Measurements from ENCODE around the gene DHDDS.
"Not testable (repeated sequence)": the region's sequence is repeated elsewhere in the genome, so short reads cannot be mapped to it uniquely, and the experiment has no call there.

DHDDS gene, protein sequence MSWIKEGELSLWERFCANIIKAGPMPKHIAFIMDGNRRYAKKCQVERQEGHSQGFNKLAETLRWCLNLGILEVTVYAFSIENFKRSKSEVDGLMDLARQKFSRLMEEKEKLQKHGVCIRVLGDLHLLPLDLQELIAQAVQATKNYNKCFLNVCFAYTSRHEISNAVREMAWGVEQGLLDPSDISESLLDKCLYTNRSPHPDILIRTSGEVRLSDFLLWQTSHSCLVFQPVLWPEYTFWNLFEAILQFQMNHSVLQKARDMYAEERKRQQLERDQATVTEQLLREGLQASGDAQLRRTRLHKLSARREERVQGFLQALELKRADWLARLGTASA

DNA sequence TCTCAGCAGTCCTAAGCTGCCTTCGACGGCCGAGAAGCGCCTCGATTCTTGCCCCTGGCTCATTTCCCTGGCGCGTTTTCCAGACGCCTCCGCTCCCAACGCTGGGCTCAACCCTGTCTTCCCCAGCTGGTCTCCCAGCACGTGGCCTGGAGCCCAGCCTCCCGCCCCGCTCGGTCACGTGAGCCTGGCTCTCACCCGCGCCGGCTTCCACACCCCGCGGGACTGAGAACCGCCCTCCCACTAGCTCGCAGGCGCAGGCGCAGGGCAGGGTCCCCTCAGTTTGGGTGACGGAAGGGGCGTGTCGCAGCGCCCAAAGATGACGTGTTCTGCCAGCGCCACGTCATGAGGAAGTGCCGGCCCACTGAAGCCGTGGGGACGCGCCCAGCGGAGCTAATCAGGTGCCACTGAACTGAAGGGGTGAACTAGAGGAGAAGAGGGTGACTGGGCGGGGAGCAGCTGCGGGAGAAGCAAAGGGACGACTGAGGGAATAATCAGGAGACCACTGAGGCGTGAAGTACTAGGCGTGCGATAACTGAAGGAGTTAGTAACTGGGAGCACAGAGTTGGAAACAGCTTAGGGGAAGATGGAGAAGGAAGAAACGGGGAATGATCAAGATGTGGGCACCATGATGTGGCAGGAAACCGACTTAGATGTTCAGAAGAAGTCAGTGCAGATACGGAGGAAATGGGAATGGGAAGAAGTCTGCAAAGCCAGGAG lies at the start of gene DHDDS:
Gene DHDDS, plus strand, starts transcription at position 343 of the 717 bp plus-strand sequence. CDS start 625 bp downstream, outside the sequence.
- DNase-seq (ENCODE audit: insufficient read length, low spot score) (peak; percentile 89), FAIRE-seq (peak; percentile 94)

DNA sequence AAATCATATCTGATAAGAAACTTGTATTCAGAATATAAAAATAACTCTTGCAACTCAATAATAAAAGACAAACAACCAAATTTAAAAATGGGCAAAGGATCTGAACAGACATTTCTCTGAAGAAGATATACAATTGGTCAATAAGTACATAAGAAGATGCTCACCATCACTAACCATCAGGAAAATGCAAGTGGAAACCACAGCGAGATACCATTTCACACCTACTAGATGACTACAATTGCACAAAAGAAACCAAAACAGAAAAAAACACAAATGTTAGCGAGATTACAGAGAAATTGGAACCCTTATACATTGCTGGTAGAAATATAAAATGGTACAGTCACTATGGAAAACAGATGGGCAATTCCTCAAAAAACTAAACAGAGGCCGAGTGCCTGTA lies 48.0 kb upstream of the DHDDS start:
- no peak for DNase-seq (ENCODE audit: insufficient read length, low spot score)

DNA sequence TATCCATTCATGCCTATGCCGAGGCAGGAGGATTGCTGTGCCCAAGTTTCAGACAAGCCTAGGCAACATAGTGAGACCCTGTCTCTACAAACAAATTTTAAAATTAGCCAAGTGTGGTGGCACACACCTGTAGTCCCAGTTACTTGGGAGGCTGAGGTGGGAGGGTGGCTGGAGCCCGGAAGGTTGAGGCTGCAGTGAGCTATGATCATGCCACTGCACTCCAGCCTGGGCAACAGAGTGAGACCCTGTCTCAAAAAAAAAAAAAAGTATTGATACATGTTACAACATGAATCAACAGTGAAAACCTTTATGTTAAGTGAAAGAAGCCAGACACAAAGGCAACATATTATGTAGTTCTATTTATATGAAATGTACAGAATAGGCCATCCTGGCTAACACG lies 47.1 kb upstream of the DHDDS start:
- FAIRE-seq; DNase-seq (ENCODE audit: insufficient read length, low spot score): not testable (repeated sequence)

More for the DNA sequence above, 48.0 kb upstream of the DHDDS start:
- no peak for FAIRE-seq

DNA sequence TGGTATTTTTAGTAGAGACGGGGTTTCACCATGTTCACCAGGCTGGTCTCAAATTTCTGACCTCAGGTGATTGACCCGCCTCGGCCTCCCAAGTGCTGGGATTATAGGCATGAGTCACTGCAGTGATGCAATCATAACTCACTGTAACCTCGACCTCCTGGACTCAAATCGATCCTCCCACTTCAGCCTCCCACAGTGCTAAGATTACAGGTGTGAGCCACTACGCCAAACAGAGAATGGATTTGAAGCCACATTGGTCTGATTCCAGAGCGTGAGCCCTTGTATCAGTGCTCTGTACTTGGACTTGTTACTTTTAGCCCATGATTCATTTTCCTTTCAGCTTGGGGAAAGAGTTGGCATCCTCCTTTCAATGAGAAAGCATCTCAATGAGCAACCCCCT lies 44.7 kb upstream of the DHDDS start:
- no peak for FAIRE-seq
- DNase-seq (ENCODE audit: insufficient read length, low spot score), result no peak

DNA sequence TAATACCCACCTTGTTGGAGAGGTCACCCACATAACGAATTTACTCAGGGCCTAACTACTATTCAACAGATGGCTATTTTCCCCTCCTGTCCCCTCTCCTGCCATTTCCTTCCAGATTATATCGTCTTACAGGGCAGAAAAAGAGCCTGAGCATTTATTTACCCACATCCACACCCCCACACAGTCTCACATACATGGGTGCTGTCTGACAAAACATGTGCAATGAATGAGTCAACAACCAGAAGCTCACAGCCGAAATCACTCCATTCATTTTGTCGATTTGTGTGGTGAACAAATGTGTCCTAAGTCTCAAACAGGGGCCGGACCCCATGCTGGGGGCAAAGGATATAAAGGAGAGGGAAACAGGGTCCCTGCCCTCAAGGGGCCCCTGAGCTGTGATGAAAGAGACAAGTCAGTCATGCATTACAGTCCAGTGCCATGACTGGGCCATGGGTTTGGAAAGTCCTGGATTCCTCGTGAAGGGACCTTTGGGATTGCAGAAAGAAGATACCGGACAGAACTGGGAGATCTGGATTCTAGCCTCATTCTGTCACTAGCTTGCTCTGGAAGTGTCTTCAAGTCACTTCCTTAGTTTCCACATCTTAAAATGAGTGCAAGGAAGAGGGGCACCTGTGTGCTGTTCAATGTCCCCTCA lies 43.2 kb upstream of the DHDDS start:
- no peak for FAIRE-seq

DNA sequence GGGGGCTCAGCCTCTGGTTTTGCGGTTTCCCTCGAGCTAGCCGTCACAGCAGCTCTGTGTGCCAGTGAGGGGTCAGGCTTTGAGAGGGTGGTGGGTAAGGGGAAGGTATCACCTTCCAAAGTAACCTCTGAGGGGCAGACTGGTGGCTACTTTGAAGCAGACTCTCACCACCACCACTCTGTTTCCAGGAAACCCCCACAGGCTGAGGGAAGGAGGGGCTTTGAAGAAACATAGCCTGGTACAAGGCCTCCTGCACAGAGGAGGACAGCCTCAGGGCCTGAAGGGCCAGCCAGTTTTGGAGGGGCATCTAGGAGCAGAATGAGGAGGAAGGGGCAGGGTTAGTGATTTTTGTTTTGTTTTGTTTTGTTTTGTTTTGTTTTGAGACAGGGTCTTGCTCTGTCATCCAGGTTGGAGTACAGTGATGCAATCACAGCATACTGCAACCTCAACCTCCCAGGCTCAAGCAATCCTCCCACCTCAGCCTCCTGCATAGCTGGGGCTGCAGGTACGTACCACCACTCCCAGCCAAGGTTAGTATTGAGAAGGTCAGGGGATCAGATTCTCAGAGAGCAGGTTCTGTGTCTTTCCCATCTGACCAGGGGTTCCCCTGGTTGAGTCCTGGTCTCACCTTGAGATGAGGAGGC lies 42.4 kb upstream of the DHDDS start:
- FAIRE-seq (no peak), DNase-seq (ENCODE audit: insufficient read length, low spot score) (no peak)

More for the DNA sequence above, 43.2 kb upstream of the DHDDS start:
- DNase-seq (ENCODE audit: insufficient read length, low spot score), result no peak

DNA sequence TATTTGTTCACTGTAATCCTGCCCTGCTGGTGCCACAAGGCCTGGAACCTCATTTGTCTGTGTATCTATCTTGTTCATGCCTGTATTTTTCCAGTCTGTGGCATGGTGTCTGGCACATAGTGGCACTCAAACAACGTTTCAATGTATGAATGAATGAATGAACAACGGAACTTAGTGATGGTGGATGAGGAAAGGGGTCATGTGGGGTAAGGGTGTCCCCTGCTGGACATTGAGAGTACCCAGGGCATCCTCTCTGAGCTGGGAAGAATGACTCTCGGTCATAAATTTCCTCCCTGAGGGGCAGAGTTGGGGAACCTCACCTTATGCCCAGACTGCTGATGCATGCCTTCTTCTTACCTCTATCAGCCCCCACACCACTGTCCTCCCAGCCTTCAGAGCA lies 40.7 kb upstream of the DHDDS start:
- no peak for DNase-seq (ENCODE audit: insufficient read length, low spot score)
- no peak for FAIRE-seq

DNA sequence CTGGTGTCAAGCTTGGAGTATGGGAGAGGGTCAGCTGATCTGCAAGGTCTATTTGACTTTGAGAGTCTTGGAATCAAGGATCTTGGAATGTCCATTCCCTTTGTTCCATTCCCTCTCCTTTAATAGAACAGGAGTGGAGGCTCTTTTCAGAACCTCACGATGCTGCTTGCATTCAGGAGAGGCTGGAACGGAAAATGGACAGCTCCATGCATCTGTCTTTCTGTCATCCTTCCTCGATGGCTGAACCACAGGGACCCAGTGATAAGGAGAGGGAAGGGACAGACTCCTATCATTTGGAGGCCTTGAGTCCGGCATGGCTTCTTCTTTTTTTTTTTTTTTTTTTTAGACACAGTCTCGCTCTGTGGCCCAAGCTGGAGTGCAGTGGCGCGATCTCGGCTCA lies 36.4 kb upstream of the DHDDS start:
- no peak for FAIRE-seq
- DNase-seq (ENCODE audit: insufficient read length, low spot score), result no peak

DNA sequence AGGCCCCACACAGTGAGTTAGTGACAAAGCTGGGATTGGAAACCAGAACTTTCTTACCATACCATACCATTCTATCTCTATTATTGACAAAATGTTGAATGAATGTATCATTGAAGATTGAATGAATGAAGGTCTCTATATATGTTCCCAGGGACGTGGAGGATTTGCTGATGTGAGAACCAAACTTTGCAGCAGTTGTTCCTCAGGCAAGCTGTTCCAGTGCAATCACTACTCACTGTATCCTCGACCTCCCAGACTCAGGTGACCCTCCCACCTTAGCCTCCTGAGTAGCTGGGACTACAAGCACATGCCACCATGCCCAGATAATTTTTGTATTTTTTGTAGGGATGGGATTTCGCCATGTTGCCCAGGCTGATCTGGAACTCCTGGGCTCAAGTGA lies 33.1 kb upstream of the DHDDS start:
- no peak for DNase-seq (ENCODE audit: insufficient read length, low spot score)
- no peak for FAIRE-seq

DNA sequence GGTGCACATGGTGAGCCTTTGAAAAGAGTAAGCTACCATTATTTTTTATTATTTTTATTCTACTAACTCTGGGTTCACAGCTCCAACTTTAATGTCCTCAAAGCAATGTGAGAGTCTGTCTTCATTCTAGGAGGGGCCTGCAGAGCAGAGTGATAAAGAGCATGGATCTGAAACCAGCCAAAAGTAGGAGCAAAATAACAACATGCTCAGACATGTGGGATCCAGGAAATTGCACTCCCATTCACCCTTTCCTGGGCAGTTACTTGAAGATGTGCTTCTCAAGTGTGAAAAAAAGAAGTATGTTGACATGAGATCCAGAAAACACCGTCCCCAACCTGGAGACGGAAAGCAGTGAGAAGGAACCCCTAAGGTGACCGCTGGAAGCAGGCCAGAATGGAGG lies 30.2 kb upstream of the DHDDS start:
- DNase-seq (ENCODE audit: insufficient read length, low spot score) (no peak), FAIRE-seq (no peak)

DNA sequence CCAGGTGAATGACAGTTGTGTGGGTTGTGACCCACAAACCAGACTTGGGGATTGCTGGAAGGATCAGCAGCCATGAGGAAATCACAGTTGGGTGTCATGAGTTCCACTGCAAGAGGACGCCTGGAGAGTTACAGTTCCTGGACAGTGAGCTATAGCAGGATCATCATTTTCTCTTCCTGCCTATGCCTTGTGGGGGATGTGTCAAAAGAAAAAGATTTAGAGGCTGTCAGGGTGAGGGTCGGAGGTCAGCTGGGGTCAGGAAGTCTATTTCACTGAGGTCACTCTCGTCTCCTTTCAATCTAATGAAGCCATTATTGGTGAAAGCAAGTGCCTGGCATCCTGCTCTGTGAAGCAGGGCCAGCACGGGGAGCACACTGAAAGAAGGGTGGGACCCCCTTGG lies 28.5 kb upstream of the DHDDS start:
- DNase-seq (ENCODE audit: insufficient read length, low spot score) (no peak), FAIRE-seq (no peak)

DNA sequence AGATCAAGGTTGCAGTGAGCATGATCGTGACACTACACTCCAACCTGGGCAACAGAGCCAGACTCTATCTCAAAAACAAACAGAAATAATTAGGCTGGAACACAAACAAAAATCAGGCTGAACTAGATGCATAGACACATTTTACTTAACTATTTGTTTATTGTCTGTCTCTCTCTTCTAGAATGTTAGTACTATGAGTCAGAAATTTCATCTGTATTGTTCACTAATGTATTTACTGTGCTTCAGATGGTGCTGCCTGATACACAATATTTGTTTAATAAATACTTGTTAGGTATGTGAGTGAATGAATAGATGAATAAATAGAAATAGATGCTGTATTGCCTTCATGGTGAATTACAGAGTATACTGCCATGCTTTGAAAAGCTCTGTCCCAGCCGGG lies 27.5 kb upstream of the DHDDS start:
- FAIRE-seq (no peak), DNase-seq (ENCODE audit: insufficient read length, low spot score) (no peak)

DNA sequence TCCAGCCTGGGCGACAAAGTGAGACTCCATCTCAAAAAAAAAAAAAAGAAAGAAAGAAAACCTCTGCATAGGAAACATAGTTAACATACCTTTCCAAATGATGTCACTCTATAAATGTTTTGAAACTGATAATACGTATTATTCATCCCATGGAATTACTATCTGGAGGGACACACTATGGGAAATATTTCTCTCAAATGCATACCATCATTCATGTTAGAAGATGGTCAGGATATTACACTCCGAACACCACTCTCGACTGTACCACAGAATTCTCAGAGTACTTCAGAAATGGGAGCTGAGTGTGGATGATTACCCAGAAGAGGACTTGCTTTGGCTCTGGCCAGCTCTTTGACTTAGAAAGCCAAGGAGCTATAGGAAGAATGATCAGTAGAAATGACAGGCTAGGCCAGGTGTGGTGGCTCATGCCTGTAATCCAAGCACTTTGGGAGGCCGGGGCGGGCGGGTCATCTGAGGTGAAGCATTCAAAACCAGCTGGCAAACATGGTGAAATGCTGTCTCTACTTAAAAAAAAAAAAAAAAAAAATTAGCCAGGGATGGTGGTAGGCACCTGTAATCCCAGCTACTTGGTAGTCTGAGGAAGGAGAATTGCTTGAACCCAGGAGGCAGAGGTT lies 26.7 kb upstream of the DHDDS start:
- DNase-seq (ENCODE audit: insufficient read length, low spot score) (no peak), FAIRE-seq (no peak)

DNA sequence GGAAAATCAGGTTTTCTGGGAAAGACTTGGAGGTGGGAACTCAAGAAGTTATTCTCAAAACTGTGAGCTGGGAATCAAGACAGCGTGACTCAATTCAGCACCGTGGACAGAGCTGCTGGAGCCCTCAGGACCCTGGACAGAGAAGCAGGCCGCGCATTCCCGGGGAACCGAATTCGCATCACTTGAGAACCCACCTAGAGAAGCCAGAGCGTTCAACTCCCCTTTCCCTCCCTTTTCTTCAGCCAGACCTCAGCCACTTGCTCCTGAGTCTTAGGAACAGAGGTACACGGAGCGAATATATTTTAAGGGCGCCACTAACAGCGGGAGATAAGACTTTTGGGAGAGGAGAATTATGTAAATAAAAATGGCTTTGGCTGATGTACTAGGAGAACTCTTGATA lies 23.5 kb upstream of the DHDDS start:
- DNase-seq (ENCODE audit: insufficient read length, low spot score), result peak; percentile 44
- peak; percentile 49 for FAIRE-seq

DNA sequence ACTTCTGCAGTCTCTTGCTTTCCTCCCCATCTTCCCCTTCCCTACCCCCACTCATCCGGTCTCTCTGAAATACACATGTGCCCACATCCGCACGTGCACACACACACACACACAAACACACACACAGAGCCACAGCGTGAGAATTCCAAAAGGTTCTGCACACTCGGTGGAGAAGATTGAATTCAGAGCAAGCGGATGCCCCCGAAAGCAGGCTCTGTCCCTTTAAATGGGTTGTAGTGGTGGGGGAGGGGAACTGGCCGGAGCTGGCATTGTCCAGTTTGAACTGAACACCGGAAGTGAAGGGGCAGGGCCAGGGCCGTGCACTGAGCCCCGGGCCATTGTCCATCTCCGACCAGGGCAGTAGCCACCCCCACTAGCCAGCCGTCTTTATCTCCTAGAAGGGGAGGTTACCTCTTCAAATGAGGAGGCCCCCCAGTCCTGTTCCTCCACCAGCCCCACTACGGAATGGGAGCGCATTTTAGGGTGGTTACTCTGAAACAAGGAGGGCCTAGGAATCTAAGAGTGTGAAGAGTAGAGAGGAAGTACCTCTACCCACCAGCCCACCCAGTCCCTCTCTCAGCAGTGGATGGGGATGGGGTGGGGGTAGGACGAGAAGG lies 22.8 kb upstream of the DHDDS start:
- DNase-seq (ENCODE audit: insufficient read length, low spot score), result no peak
- no peak for FAIRE-seq

DNA sequence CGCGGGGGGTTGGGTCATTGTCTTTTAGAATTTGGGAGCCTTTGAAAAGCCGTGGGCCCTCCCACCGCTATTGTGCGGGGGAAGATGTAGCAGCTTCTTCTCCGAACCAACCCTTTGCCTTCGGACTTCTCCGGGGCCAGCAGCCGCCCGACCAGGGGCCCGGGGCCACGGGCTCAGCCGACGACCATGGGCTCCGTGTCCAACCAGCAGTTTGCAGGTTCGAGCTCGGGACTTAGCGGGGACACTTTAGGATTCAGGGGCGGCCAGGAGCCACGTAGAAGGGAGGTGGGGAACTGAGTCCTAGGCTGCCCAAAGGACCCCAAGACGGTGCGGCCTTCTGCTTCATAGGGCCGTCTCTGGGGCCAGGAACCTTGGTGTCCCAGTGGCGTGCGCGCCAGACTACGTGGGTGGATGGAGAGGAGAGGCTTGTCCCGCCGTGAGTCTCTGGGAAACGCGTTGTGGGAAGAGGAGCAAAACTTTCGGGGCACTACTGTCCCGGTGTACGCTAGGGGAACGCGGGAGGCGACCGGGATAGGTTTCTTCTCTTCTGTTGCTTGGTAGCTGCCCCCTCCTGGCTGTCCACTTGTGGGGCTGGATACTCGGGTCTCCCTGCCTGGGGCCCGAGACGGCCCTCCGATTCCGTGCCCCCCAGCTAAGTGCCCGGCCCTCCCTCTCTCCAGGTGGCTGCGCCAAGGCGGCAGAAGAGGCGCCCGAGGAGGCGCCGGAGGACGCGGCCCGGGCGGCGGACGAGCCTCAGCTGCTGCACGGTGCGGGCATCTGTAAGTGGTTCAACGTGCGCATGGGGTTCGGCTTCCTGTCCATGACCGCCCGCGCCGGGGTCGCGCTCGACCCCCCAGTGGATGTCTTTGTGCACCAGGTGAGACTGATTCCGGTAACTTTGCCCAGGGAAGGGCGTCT lies 21.2 kb upstream of the DHDDS start, which contains the start of gene LIN28A:
Gene LIN28A, plus strand, starts transcription at position 112 of the 918 bp plus-strand sequence. Its CDS starts 75 bp downstream, at position 187.
- DNase-seq (ENCODE audit: insufficient read length, low spot score) (no peak), FAIRE-seq (no peak)

DNA sequence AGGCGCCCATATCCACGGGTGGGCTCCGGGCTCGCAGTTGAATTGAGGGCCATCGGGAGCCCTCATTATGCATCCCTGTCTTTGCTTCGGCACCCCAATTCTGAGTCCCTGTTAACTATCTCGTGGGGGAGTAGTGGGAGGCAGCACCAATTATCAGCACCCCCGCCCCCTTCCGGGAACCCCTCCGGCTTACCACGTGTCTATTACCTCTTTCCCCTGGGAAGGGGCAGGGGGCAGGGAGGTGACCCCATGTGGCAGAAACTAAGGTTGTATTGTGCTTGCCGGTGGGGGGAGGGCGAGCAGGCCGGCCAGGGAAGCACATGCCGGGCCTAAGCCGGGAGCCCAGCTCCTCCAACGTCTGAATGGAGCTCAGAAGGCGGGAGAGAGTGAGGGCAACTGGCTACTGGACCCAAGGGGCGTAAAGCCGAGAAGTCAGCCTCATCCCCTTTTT lies 20.5 kb upstream of the DHDDS start:
- FAIRE-seq (no peak), DNase-seq (ENCODE audit: insufficient read length, low spot score) (no peak)

DNA sequence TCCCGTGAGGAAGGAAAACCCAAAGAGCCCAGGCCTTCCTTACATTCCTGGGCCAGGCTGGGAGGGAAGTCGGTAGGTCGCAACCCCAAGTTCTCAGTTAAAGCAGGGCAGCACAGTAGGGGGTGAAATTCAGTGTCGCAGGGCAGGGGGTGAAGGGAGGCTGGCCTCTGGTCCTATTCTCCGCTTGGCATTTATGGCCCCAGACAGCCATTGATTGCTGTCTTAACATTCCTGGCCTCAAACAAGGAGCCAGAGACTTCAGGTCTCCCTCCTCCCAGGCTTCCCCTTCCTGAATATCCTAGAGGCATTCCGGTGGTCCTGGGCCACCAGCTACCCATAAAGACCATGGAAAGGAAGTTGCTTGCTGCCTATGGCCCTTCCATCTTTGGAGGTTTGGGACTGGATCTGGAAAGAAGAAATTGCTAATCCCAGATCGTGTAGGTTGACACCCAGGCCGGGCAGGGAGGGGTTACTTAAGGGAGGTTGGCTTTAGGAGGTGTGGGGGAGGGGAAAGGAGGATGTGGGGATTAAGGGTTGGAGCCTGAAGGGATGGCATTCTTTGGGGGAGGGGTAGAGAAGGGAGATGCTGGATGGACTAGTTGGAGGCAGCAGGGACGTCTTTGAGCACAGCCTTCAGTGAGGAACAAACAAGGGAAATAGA lies 19.8 kb upstream of the DHDDS start:
- DNase-seq (ENCODE audit: insufficient read length, low spot score), result no peak
- no peak for FAIRE-seq

DNA sequence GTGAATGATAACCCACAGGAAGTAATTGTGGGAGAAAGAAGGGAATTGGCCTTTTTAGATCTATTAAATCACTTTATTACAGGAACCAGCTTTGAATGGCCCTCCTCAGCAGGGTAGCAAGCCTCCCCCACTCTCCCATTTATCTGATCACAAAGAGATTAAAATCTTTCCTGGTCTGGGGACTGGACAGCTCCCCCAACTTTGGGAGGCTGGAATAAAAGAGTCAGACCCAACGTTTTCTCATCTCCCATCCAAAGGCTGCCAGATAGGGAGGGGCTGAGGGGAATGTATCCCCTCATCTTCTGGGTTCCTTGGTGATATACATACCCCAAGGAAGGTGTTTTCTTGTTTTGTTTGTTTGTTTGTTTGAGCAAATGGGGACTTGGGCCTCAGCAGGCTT lies 19.1 kb upstream of the DHDDS start:
- no peak for FAIRE-seq
- DNase-seq (ENCODE audit: insufficient read length, low spot score), result no peak
